Activated CD4-positive, CD25-positive, alpha-beta regulatory T cell treated with anti-CD3 and anti-CD28 coated beads, Interleukin-2, amount 50 U/mL, for 16 hours (primary cell): Measurements from ENCODE around the gene NBPF9.
"Not testable (repeated sequence)": the region's sequence is repeated elsewhere in the genome, so short reads cannot be mapped to it uniquely, and the experiment has no call there.

Experiments
- DNase-seq: peaks from one replicate; pipeline ENCODE4 v3.0.0-alpha.2; 2020; ENCODE audit warnings: low read depth, low spot score

The NBPF9 gene

GRCh38 chr1:149103109-149104081, at the start of gene NBPF9:
TSS of gene NBPF9 (minus strand) at chr1:149103551. CDS start at chr1:149082139, 21,412 bp downstream.
- DNase-seq, result not testable (repeated sequence)

- DNase-seq, result not testable (repeated sequence)
These were observed 46.6 kb upstream of the NBPF9 start for GRCh38 chr1:149149909-149150308.

GRCh38 chr1:149137585-149137984, 34.2 kb upstream of the NBPF9 start:
- not testable (repeated sequence) for DNase-seq

GRCh38 chr1:149130938-149131337, 27.6 kb upstream of the NBPF9 start:
- not testable (repeated sequence) for DNase-seq

GRCh38 chr1:149129245-149129644, 25.9 kb upstream of the NBPF9 start:
- not testable (repeated sequence) for DNase-seq

- DNase-seq, result not testable (repeated sequence)
These were observed 23.3 kb upstream of the NBPF9 start for GRCh38 chr1:149126555-149127145.

- not testable (repeated sequence) for DNase-seq
These were observed 20.9 kb upstream of the NBPF9 start for GRCh38 chr1:149123948-149124926.

GRCh38 chr1:149112828-149113227, 9.5 kb upstream of the NBPF9 start:
- DNase-seq, result not testable (repeated sequence)

GRCh38 chr1:149110343-149110742, 7.0 kb upstream of the NBPF9 start:
- DNase-seq, result not testable (repeated sequence)

GRCh38 chr1:149102574-149102973, 777 bp downstream of the NBPF9 start:
- not testable (repeated sequence) for DNase-seq

GRCh38 chr1:149098276-149098675, 5.1 kb downstream of the NBPF9 start:
- DNase-seq, result not testable (repeated sequence)

- DNase-seq, result not testable (repeated sequence)
These were observed 10.2 kb downstream of the NBPF9 start for GRCh38 chr1:149093155-149093554.

GRCh38 chr1:149075505-149076127, 27.7 kb downstream of the NBPF9 start:
- not testable (repeated sequence) for DNase-seq

- DNase-seq, result not testable (repeated sequence)
These were observed 38.7 kb downstream of the NBPF9 start for GRCh38 chr1:149064611-149065010.

- not testable (repeated sequence) for DNase-seq
These were observed 60.3 kb downstream of the NBPF9 start for GRCh38 chr1:149043056-149043455.

GRCh38 chr1:149033916-149034315, 69.4 kb downstream of the NBPF9 start:
- not testable (repeated sequence) for DNase-seq

GRCh38 chr1:149024327-149024726, 79.0 kb downstream of the NBPF9 start:
- DNase-seq, result not testable (repeated sequence)

GRCh38 chr1:149018577-149018976, 84.8 kb downstream of the NBPF9 start:
- DNase-seq, result not testable (repeated sequence)

GRCh38 chr1:149016626-149017025, 86.7 kb downstream of the NBPF9 start:
- DNase-seq, result not testable (repeated sequence)

GRCh38 chr1:149015522-149015921, 87.8 kb downstream of the NBPF9 start:
- not testable (repeated sequence) for DNase-seq

- DNase-seq, result not testable (repeated sequence)
These were observed 89.8 kb downstream of the NBPF9 start for GRCh38 chr1:149013513-149013912.
